Smooth muscle cell of the brain vasculature (primary cell): ENCODE measurements around the gene CNTN2.
A peak's percentile ranks its signal among the peaks of the same experiment; 100 is the strongest.

Source experiments
- DNase-seq: peaks from one replicate; pipeline ENCODE4 v3.0.0-alpha.2; 2012; ENCODE audit warnings: low read depth, low spot score

CNTN2 gene

GRCh38 chr1:205056188-205056611, 13.2 kb downstream of the CNTN2 start:
- no peak for DNase-seq

GRCh38 chr1:205056956-205057568, 14.1 kb downstream of the CNTN2 start:
- no peak for DNase-seq

- no peak for DNase-seq
Measured at GRCh38 chr1:205057808-205058575, 15.0 kb downstream of the CNTN2 start.

GRCh38 chr1:205058853-205059252, 15.8 kb downstream of the CNTN2 start:
- no peak for DNase-seq

GRCh38 chr1:205059660-205060059, 16.6 kb downstream of the CNTN2 start:
- no peak for DNase-seq

GRCh38 chr1:205060746-205061145, 17.7 kb downstream of the CNTN2 start:
- DNase-seq, result no peak

- DNase-seq, result no peak
Measured at GRCh38 chr1:205061227-205061626, 18.2 kb downstream of the CNTN2 start.

- DNase-seq, result peak; percentile 37
Measured at GRCh38 chr1:205061665-205062069, 18.7 kb downstream of the CNTN2 start.

- DNase-seq, result no peak
Measured at GRCh38 chr1:205062319-205062718, 19.3 kb downstream of the CNTN2 start.

GRCh38 chr1:205062895-205063294, 19.9 kb downstream of the CNTN2 start:
- DNase-seq, result no peak

GRCh38 chr1:205064301-205064700, 21.3 kb downstream of the CNTN2 start:
- no peak for DNase-seq

GRCh38 chr1:205064741-205065316, 21.8 kb downstream of the CNTN2 start:
- DNase-seq, result no peak

GRCh38 chr1:205065666-205066065, 22.7 kb downstream of the CNTN2 start:
- no peak for DNase-seq

- DNase-seq, result no peak
Measured at GRCh38 chr1:205066141-205066818, 23.3 kb downstream of the CNTN2 start.

GRCh38 chr1:205067031-205067430, 24.0 kb downstream of the CNTN2 start:
- no peak for DNase-seq

GRCh38 chr1:205068001-205068400, 25.0 kb downstream of the CNTN2 start:
- DNase-seq, result no peak

- no peak for DNase-seq
Measured at GRCh38 chr1:205068457-205069040, 25.5 kb downstream of the CNTN2 start.

- no peak for DNase-seq
Measured at GRCh38 chr1:205069371-205070125, 26.5 kb downstream of the CNTN2 start.

- no peak for DNase-seq
Measured at GRCh38 chr1:205071028-205071409, 28.0 kb downstream of the CNTN2 start.

GRCh38 chr1:205071801-205072200, 28.8 kb downstream of the CNTN2 start:
- DNase-seq, result no peak

GRCh38 chr1:205072286-205072685, 29.3 kb downstream of the CNTN2 start:
- DNase-seq, result no peak
